HG03039 (cell line): ENCODE data around the gene RMDN2.
A peak's percentile ranks its signal among the peaks of the same experiment; 100 is the strongest.
"Not testable (repeated sequence)": the region's sequence is repeated elsewhere in the genome, so short reads cannot be mapped to it uniquely, and the experiment has no call there.

Experiments used
- ATAC-seq: cut with Tn5 transposase; IDR thresholded peaks from one replicate; pipeline ENCODE4 v1.9.1; 2021; ENCODE audit warnings: mild to moderate bottlenecking, moderate library complexity; ENCODE audit not compliant: unreplicated experiment

RMDN2 gene

DNA sequence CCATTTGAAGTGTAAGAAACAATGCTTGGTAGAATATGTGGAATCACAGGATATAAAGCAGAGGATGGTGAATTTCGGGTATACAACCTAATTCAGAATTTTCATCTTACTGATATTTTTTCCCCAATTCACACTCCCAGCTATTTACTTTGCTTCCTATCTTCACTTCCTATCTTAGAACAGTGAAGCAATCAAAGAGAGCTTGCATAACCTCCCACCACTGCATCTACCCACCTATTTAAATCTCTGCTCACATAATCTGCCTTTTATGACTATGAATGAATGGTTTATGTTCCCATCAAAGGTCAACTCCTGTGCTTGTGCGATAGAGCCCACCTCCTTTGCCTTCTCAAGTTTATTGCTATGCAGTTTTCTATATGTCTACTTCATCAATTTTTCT, 3.3 kb downstream of the RMDN2 start:
- ATAC-seq: no peak

DNA sequence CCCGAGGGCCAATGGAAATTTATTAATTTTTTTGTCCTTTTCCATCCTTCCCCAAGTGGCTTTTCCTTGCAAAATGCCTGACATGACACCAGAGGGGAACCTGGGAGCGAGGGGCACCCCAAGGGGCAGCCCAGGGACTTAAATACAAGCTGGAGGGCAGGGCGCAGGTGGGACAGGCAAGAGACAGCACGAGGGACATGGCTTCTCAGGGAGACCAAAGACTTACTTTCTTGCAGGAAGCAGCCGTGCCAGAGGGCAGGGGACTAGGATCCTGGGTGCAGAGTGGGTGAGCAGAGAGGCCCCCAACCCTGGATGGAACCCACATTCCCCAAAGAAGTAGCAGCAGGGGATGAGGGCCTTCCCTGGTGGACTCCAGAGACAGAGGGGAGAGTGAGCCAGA, 5.3 kb downstream of the RMDN2 start:
- ATAC-seq: not testable (repeated sequence)

DNA sequence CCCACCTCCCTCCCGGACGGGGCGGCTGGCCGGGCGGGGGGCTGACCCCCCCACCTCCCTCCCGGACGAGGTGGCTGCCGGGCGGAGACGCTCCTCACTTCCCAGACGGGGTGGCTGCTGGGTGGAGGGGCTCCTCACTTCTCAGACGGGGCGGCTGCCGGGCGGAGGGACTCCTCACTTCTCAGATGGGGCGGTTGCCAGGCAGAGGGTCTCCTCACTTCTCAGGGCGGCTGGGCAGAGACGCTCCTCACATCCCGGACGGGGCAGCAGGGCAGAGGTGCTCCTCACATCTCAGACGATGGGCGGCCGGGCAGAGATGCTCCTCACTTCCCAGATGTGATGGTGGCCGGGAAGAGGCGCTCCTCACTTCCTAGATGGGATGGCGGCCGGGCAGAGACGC, 7.8 kb downstream of the RMDN2 start:
- ATAC-seq: not testable (repeated sequence)

DNA sequence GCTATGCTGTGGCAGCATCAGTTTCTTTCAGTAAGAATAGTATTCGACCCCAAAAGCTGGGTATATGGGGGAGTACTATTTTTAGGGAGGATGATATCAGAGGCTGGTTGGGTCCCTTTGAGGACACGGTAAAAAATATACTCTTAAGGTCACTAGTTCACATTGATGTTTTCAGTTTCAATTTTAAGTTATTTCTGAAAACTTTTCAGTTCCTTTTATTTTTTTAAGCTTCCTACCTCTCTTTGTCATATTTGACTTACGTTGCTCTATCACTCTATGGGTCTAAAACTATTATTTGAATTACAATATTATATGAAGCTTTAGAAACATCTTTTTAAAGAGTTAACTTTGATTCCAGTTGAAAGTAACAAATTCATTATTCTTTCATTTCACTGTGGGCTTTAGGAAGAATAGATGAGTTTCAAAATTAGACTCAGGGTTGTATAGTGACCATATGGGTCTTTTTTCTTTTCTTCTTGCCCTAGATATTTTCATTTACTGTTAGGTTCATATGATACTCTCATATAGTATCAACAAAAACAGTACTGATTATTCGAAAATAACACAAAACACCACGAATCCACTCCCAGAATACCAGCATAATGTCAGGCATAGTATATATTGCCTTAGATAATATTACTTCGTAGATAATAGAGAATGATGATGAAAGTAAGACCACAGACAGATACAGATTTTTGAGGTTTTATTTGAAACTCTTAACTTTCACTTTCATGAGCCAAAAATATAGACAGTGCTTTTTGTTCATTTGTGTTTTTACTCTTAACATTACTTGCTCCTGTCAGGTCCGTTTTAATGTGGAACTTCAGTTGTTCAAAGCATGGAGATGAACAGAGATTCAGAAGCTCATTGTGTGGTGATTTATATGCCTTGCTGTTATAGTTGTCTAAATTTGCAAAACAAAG, 9.8 kb downstream of the RMDN2 start:
- ATAC-seq: peak; percentile 89

DNA sequence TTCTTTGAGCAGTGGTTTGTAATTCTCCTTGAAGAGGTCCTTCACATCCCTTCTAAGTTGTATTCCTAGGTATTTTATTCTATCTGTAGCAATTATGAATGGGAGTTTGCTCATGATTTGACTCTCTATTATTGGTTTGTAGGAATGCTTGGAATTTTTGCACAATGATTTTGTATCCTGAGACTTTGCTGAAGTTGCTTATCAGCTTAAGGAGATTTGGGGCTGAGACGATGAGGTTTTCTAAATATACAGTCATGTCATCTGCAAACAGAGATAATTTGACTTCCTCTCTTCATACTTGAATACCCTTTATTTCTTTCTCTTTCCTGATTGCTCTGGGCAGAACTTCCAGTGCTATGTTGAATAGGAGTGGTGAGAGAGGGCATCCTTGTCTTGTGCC, 12.5 kb downstream of the RMDN2 start:
- ATAC-seq: not testable (repeated sequence)

DNA sequence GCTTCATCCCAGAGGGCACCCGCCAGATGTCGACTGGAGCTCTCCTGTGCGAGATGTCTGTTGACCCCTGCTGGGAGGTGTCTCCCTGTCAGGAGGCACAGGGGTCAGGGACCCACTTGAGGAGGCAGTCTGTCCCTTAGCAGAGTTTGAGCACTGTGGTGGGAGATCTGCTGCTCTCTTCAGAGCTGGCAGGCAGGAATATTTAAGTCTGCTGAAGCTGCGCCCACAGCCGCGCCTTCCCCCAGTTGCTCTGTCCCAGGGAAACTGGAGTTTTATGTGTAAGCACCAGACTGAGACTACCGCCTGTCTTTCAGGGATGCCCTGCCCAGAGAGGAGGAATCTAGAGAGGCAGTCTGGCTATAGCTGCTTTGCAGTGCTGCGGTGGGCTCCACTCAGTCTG, 16.2 kb downstream of the RMDN2 start:
- ATAC-seq: not testable (repeated sequence)

DNA sequence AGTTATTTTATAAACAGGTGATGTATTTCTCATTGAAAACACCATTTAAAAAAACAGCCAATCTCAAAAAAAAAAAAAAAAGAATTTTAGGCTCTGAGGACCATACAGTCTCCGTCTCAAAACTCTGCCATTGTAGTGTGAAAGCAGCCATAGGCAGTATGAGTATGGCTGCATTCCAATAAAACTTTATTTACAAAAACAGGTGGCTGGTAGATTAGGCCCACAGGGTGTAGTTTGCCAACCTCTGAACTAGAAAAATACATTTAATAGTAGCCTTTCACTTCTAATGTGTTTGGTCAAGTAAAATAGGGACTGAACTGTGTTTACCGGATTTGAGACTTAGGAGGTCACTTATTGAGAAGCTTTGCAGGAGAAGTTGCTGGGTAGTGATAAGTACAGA, 19.2 kb downstream of the RMDN2 start:
- ATAC-seq: no peak

DNA sequence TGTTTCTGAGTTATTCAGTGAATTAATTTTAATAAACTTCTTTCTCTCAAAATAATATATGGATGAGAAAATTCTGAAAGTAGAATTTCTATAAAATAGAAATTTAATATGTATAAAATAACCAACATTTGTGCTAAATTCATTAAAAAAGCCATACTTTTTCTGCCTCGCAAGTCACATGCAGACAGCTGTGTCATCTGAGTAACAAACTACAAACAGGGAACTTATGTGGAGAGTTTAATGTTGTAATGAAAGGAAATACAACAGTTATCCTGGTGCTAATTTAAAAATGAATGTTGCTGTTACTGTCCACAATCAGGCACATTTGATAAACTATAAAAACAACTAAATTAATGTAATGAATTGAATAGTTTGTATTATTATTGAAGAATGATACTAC, 22.2 kb downstream of the RMDN2 start:
- no peak for ATAC-seq

DNA sequence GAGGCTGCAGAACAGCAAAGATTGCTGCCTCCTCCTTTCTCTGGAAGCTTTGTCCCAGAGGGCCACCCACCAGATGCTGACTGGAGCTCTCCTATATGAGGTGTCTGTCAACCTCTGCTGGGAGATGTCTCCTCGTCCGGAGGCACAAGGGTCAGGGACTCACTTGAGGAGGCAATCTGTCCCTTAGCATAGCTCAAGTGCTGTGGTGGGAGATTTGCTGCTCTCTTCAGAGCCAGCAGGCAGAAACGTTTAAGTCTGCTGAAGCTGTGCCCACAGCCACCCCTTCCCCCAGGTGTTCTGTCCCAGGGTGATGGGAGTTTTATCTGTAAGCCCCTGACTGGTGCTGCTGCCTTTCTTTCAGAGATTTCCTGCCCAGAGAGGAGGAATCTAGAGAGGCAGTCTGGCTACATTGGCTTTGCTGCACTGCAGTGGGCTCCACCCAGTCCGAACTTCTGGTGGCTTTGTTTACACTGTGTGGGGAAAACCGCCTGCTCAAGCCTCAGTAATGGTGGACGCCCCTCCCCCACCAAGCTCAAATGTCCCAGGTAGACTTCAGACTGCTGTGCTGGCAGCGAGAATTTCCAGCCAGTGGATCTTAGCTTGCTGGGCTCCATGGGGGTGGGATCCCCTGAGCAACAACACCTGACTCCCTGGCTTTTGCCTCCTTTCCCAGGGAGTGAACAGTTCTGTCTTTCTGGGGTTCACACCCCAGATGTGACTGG, 37.1 kb downstream of the RMDN2 start:
- ATAC-seq: not testable (repeated sequence)

DNA sequence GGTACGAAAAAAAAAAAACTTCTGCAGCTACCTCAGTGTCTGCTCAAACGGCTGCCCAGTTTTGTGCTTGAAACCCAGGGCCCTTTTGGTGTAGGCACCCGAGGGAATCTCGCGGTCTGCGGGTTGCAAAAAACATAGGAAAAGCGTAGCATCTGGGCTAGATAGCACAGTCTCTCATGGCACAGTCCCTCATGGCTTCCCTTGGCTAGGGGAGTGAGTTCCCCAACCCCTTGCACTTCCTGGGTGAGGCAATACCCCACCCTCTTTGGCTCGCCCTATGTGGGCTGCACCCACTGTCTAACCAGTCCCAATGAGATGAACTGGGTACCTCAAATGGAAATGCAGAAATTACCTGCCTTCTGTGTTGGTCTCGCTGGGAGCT, 37.6 kb downstream of the RMDN2 start:
- not testable (repeated sequence) for ATAC-seq

DNA sequence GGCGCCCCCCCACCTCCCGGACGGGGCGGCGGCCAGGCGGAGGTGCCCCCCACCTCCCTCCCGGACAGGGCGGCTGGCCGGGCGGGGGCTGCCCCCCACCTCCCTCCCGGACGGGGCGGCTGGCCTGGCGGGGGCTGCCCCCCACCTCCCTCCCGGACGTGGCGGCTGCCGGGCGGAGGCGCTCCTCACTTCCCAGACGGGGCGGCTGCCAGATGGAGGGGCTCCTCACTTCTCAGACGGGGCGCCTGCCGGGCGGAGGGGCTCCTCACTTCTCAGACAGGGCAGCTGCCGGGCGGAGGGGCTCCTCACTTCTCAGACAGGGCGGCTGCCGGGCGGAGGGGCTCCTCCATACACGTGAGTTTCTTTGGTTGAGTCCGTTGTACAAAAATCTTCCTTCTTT, 38.8 kb downstream of the RMDN2 start:
- ATAC-seq: not testable (repeated sequence)

DNA sequence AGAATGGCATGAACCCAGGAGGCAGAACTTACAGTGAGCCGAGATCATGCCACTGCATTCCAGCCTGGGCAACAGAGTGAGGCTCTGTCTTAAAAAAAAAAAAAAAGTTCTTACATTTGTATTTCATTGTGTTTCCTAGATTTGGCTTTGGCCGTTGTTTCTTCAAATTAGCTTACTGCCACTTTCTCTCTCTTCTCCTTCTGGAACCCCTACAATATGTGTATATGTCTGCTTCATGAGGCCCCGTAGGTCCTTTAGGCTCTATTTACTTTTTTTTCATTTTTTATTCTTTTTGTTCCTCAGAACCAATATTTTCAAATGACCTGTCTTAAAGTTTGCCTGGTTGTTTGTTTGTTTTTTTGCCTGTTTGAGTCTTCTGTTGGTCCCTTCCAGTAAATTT, 41.2 kb downstream of the RMDN2 start:
- ATAC-seq: no peak

DNA sequence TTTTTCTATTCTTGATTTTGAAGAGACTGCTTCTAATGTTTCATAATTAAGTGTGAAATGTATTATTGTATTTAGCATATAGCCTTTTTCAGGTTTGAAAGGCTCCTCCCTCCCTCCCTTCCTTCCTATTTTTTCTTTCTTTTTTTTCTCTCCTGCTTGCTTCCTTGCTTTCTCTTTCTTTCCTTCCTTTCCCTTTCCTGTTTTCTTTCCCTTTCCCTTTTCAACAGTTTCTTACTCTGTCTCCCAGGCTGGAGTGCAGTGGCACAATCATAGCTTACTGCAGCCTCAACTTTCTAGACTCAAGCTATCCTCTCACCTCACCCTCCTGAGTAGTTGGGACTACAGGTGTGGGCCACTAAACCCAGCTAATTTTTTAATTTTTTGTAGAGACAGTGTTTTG, 44.6 kb downstream of the RMDN2 start:
- ATAC-seq: no peak

DNA sequence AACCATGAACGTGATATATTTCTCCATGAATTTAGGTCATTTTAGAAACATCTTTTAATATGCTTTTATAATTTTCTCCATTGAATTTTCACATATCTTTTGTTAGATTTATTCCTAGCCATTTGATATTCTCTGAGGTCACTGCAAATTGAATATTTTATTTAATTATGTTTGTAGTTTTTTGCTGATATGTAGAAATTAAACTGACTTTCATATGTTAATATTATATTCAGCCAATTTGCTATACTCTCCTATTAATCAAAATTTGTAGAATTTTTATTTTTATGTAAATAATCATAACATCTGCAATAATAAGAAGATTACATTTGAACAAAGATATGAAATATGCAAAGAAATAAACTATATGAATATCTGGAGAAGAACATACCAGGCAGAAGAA, 46.9 kb downstream of the RMDN2 start:
- ATAC-seq: no peak

DNA sequence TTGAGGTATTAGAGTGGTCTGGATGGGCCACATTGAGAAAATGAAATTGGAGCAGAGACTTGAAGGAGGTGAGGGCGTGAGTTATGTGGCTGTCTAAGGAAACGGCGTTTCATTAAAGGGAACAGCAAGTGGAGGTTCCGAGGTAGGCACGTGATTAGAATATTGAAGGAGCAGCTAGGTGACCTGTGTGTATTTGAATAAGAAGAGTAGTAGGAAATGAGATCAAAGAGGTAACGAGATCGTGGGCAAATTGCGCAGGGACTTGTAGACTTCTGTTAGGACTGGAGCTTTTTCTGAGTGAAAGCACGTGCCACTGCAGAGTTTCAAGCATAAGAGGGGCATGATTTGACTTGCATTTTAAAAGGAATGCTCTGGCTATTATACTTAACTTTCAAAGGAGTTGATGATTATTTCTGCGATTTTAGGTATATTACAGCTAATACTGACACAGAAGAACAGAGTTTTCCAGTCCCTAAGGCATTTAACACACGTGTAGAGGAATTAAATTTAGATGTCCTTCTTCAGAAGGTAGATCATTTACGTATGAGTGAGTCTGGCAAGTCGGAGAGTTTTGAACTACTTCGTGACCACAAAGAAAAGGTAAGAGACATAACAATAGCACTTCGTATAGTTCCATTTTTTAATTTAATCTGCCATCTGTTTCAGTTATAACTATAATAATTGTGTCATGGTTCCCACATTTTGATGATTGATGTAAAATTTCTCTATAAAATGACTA, 48.7 kb downstream of the RMDN2 start:
- ATAC-seq: no peak

DNA sequence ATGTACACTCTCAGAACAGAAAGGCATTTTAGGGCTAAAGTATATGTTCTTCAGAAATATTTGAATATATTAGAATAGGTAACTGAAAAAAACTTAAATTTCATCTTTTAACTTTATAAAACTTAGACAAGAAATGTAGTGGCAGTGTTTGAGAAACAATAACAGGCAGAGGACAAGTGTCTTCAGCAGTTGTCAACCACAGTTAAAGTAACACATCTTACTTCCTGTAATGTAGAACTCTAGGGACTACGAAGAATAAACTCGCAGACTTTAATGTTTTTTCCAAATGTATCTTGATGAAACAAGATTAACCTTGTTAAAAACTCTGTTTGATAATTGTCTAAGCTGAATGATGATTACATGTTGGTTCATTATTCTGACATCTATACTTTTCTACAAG, 50.7 kb downstream of the RMDN2 start:
- no peak for ATAC-seq

DNA sequence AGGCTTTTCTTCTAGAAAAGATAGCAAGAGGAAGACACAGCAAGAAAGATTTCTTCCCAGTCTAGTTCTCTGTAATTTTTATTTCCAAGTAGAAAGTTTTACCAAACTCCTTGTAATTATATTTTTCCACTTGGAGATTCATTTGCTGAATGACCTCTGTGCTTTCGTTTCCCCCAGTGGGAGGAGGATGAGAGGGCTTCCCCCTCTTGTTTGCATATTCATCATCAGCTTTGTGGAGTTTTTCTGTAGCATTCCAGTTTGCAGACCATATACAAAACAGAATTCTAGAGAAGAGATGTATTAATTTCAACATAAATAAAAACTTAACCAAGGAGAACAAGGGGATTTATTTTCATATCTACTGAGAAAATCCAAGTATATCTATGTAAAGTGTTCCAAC, 51.3 kb downstream of the RMDN2 start:
- no peak for ATAC-seq

DNA sequence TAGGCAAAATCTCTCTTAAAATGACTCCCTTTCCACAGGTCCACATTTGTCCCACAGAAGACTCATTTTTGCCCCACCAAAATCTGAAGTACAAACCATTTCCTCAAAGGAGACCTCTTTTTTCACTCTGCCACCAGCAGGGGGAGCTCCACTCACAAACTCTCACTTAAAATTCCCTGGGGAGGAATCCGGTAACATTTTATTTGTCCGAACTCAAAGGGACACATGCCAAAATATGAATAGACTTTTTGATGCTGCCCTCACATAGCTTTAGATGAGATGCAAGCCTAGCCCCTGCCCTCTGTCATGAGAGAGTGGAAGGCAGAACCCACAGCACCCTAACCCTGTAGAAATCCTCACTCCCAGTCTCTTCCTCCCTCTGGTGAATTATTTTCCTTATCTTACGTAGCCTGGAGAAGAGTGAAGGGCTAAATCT, 57.1 kb downstream of the RMDN2 start:
- ATAC-seq: no peak

DNA sequence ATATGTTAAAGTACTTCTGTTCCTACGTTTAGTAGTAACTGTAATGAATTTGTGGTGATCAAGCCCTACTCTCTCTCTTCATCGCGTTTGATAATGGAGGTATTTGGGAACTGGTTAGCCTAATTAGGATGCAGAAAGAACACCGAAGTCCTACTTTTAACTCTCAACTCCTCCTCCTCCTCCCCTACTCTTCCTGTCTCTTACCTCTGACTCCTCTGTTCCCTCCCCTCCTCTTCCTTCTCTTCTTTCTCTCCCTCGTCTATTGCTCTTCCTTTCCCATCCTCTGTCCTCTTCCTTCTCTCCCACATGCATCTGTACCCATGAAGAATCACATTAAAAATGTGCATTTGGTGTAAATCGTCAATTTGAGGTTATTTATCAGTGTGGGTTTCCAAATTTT, 57.8 kb downstream of the RMDN2 start:
- ATAC-seq: no peak

DNA sequence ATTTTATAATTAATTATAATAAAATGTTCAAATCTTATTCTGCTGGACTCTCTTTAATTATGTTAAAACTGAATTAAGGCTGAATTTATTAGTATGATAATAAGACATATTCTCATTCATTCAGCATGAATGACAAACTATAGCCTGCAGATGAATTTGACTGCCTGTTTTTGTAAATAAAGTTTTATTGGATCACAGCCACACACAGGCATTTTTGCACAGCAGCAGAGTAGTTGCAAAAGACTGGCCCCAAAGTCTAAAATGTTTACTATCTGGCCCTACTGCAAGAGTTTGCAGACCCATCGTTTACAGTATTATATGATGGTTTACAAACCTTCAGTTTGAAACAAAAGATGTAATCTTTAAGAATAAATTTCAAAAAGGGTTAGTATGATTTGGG, 58.6 kb downstream of the RMDN2 start:
- no peak for ATAC-seq

DNA sequence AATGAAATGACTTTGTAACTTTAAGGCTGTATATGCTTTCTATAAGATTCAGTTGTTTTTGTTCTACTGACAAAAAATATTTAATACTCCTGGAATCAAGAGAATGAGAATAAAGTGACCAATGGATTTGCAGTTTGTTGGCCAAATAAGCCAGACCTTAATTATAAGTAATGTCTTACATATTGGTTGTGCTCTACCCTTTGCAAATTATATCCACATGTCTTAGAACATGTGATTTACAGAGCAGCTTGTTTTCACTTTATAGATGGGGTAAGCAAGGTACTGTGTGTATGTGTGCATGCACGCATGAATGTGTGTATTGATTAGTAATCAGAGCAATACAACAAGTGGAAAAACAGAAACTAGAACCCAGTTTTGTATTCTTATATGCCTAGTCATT, 59.1 kb downstream of the RMDN2 start:
- ATAC-seq: no peak

DNA sequence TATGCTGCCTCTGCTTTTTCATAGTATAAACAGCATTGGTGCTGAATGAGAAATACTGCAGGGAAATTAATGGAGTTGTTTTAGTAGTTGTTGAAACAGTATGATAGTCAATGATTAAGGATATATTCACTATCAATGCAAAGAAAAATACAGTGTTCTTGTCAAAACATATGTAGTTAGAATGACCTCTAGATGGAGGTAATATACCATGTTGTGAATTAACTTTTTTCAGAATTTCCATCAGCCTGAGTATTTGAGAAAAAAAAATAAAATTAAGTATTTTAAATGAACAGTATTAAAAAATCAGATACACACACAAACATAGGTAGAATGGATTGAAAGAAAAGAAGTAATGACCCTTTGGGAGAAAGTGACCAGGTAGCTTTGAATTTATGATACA, 59.5 kb downstream of the RMDN2 start:
- no peak for ATAC-seq
